ENCODE results near the gene P2RX3. TPM values are rescaled to one million over a fixed set of nuclear protein-coding genes. Genes with fewer than 3 reads are reported as not detected.

Gene P2RX3
- total and polyA plus RNA-seq, 2 donors, result 0.02 to 0.76 TPM

- peak overlapping the region; percentile 52 to 79 for H3K4me3 ChIP-seq (ENCODE audit: low read length in 2 of 2)
- H3K9me3 ChIP-seq (ENCODE audit: control insufficient read depth in 2 of 2, insufficient read depth in 1 of 2, low read length in 1 of 2), result no peaks in the 10 kb centered on the region
- 93% methylated on average over 3 of the region's 3 CpGs for WGBS
- no peak for DNase-seq (ENCODE audit: low read depth in 6 of 9, low spot score in 9 of 9)
- H3K27ac ChIP-seq (ENCODE audit: low read depth in 1 of 2, low read length in 1 of 2), result peak overlapping the region; percentile 46 to 69
- H3K4me1 ChIP-seq (ENCODE audit: control insufficient read depth in 2 of 2, insufficient read depth in 2 of 2, low read length in 2 of 2), result peaks cover 17 to 23% of the 10 kb centered on the region in 2 donors
- H3K27me3 ChIP-seq (ENCODE audit: control insufficient read depth in 2 of 2, insufficient read depth in 1 of 2, low read length in 1 of 2), result no peaks in the 10 kb centered on the region
- H3K36me3 ChIP-seq (ENCODE audit: control insufficient read depth in 2 of 2, insufficient read depth in 2 of 2, low read length in 1 of 2), result peaks cover 20 to 26% of the 10 kb centered on the region in 2 donors
Observed at GRCh38 chr11:57323167-57323854, 14.8 kb upstream of the P2RX3 start.

DNA sequence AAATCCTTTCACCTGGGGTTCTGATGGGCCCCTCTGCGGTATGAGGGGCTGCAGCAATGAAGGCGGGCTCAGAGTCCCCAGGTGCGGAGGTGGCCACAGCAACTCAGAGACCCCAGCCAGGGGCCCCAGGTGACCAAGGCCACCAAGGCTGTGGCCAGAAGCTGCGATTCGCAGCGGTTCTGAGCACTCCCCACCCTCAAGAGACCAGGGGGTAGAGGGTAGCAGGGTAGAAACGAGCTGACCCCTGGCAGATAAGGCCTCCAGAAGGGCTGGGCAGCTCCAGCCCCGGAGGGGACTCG, 14.3 kb upstream of the P2RX3 start:
- WGBS, result 71% methylated on average over 9 of the region's 9 CpGs
- peaks cover 25 to 31% of the 10 kb centered on the region in 2 donors for H3K36me3 ChIP-seq (ENCODE audit: control insufficient read depth in 2 of 2, insufficient read depth in 2 of 2, low read length in 1 of 2)
- no peaks in the 10 kb centered on the region for H3K9me3 ChIP-seq (ENCODE audit: control insufficient read depth in 2 of 2, insufficient read depth in 1 of 2, low read length in 1 of 2)
- H3K4me1 ChIP-seq (ENCODE audit: control insufficient read depth in 2 of 2, insufficient read depth in 2 of 2, low read length in 2 of 2), result peaks cover 17 to 23% of the 10 kb centered on the region in 2 donors
- peak overlapping the region; percentile 69 to 76 for H3K27ac ChIP-seq (ENCODE audit: low read depth in 1 of 2, low read length in 1 of 2)
- H3K4me3 ChIP-seq (ENCODE audit: low read length in 2 of 2), result peak overlapping the region; percentile 52 to 79
- no peak for DNase-seq (ENCODE audit: low read depth in 6 of 9, low spot score in 9 of 9)
- no peaks in the 10 kb centered on the region for H3K27me3 ChIP-seq (ENCODE audit: control insufficient read depth in 2 of 2, insufficient read depth in 1 of 2, low read length in 1 of 2)

GRCh38 chr11:57324154-57324885, 13.8 kb upstream of the P2RX3 start:
- 6% methylated on average over 63 of the region's 64 CpGs for WGBS
- Histone ChIP-seq H3K4me3 (ENCODE audit: low read length in 2 of 2) (peak overlapping the region; percentile 52 to 79), H3K27me3 (ENCODE audit: control insufficient read depth in 2 of 2, insufficient read depth in 1 of 2, low read length in 1 of 2) (no peaks in the 10 kb centered on the region), H3K4me1 (ENCODE audit: control insufficient read depth in 2 of 2, insufficient read depth in 2 of 2, low read length in 2 of 2) (peaks cover 17 to 23% of the 10 kb centered on the region in 2 donors), H3K9me3 (ENCODE audit: control insufficient read depth in 2 of 2, insufficient read depth in 1 of 2, low read length in 1 of 2) (no peaks in the 10 kb centered on the region), H3K36me3 (ENCODE audit: control insufficient read depth in 2 of 2, insufficient read depth in 2 of 2, low read length in 1 of 2) (peaks cover 29 to 36% of the 10 kb centered on the region in 2 donors), H3K27ac (ENCODE audit: low read depth in 1 of 2, low read length in 1 of 2) (peak overlapping the region; percentile 69 to 90)
- peak in 2 of 9 donors; percentile 38 to 53 for DNase-seq (ENCODE audit: low read depth in 6 of 9, low spot score in 9 of 9)

DNA sequence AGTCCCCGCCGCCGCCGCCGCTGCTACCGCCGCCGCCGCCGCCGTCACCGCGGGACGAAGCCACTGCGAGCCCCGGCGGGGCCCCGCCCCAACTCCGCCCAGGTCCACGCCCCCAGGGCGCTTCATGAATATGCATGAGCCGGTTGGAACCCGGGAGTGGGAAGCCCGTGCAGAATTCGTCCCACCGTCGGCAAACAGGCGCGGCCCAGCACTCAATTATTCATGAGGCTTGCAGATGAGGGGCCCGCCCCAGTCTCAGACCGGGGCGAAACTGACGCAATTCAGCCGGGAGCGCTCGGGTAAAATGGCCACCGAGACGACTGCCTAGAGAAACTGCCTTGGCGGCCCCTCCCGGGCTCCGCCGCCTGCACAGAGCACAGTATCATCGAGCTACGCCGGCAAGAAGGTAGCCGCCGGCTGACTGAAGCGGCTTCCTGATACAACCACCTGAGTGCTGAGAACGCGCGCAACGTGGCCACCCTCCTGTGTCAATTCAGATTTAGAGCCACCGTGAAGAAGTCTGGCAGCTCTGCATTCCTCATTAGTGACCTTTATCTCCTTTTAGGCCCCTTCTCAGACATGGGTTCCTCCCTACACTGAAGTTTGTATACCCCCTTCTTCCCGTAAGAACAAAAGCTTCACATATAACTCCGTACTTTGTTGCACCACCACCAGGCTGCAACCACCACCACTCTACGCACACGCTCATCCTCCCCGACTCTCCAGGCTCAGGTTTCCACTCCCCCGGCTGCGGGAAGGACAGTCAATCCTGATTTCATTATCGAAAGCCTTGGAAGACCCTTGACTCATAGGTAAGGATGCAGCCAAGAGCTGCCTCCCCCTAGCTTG, 13.0 kb upstream of the P2RX3 start, which contains the start of gene TNKS1BP1:
Gene TNKS1BP1, minus strand, starts transcription at position 67 of the 849 bp plus-strand sequence. CDS start 3,067 bp downstream, outside the sequence.
- peak in 8 of 9 donors; percentile 66 to 92 (median 82) for DNase-seq (ENCODE audit: low read depth in 6 of 9, low spot score in 9 of 9)
- peaks cover 17 to 23% of the 10 kb centered on the region in 2 donors for H3K4me1 ChIP-seq (ENCODE audit: control insufficient read depth in 2 of 2, insufficient read depth in 2 of 2, low read length in 2 of 2)
- peaks cover 35 to 42% of the 10 kb centered on the region in 2 donors for H3K36me3 ChIP-seq (ENCODE audit: control insufficient read depth in 2 of 2, insufficient read depth in 2 of 2, low read length in 1 of 2)
- no peaks in the 10 kb centered on the region for H3K9me3 ChIP-seq (ENCODE audit: control insufficient read depth in 2 of 2, insufficient read depth in 1 of 2, low read length in 1 of 2)
- H3K27ac ChIP-seq (ENCODE audit: low read depth in 1 of 2, low read length in 1 of 2), result peak within 1 kb of the TSS; percentile 90 to 96
- peak within 1 kb of the TSS; percentile 73 to 79 for H3K4me3 ChIP-seq (ENCODE audit: low read length in 2 of 2)
- 4% methylated on average over 61 of the region's 61 CpGs for WGBS
- H3K27me3 ChIP-seq (ENCODE audit: control insufficient read depth in 2 of 2, insufficient read depth in 1 of 2, low read length in 1 of 2), result no peaks in the 10 kb centered on the region

DNA sequence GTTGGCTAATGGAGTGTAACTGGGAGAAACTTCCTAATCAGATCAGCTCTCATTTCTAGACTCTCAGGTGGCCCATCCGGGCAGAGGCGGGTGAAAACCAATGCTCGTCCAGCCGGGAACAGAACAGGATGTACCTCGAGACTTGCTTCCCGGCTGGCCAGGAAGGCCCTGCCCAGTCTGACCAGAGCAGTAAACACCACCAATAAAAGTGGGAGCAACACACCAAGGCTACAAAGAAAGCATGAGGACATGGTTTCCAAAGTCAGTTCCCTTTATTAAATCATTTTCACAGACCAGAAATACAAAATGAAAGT, 12.5 kb upstream of the P2RX3 start:
- peak overlapping the region; percentile 90 to 96 for H3K27ac ChIP-seq (ENCODE audit: low read depth in 1 of 2, low read length in 1 of 2)
- H3K4me1 ChIP-seq (ENCODE audit: control insufficient read depth in 2 of 2, insufficient read depth in 2 of 2, low read length in 2 of 2), result peaks cover 17 to 23% of the 10 kb centered on the region in 2 donors
- no peaks in the 10 kb centered on the region for H3K27me3 ChIP-seq (ENCODE audit: control insufficient read depth in 2 of 2, insufficient read depth in 1 of 2, low read length in 1 of 2)
- 64% methylated on average over 6 of the region's 6 CpGs for WGBS
- H3K4me3 ChIP-seq (ENCODE audit: low read length in 2 of 2), result peak overlapping the region; percentile 73 to 79
- H3K36me3 ChIP-seq (ENCODE audit: control insufficient read depth in 2 of 2, insufficient read depth in 2 of 2, low read length in 1 of 2), result peaks cover 40 to 46% of the 10 kb centered on the region in 2 donors
- H3K9me3 ChIP-seq (ENCODE audit: control insufficient read depth in 2 of 2, insufficient read depth in 1 of 2, low read length in 1 of 2), result no peaks in the 10 kb centered on the region
- DNase-seq (ENCODE audit: low read depth in 6 of 9, low spot score in 9 of 9), result no peak

- Histone ChIP-seq H3K27me3 (ENCODE audit: control insufficient read depth in 2 of 2, insufficient read depth in 1 of 2, low read length in 1 of 2) (no peaks in the 10 kb centered on the region), H3K4me3 (ENCODE audit: low read length in 2 of 2) (no peak overlapping the region), H3K9me3 (ENCODE audit: control insufficient read depth in 2 of 2, insufficient read depth in 1 of 2, low read length in 1 of 2) (no peaks in the 10 kb centered on the region), H3K4me1 (ENCODE audit: control insufficient read depth in 2 of 2, insufficient read depth in 2 of 2, low read length in 2 of 2) (peaks cover 13 to 23% of the 10 kb centered on the region in 2 donors), H3K36me3 (ENCODE audit: control insufficient read depth in 2 of 2, insufficient read depth in 2 of 2, low read length in 1 of 2) (peaks cover 60 to 66% of the 10 kb centered on the region in 2 donors), H3K27ac (ENCODE audit: low read depth in 1 of 2, low read length in 1 of 2) (no peak overlapping the region)
- 98% methylated on average over 5 of the region's 5 CpGs for WGBS
- no peak for DNase-seq (ENCODE audit: low read depth in 6 of 9, low spot score in 9 of 9)
Observed at GRCh38 chr11:57327721-57328120, 10.4 kb upstream of the P2RX3 start.

- 93% methylated on average over 9 of the region's 9 CpGs for WGBS
- H3K4me1 ChIP-seq (ENCODE audit: control insufficient read depth in 2 of 2, insufficient read depth in 2 of 2, low read length in 2 of 2), result peaks cover 8 to 26% of the 10 kb centered on the region in 2 donors
- no peak for DNase-seq (ENCODE audit: low read depth in 6 of 9, low spot score in 9 of 9)
- no peaks in the 10 kb centered on the region for H3K27me3 ChIP-seq (ENCODE audit: control insufficient read depth in 2 of 2, insufficient read depth in 1 of 2, low read length in 1 of 2)
- H3K36me3 ChIP-seq (ENCODE audit: control insufficient read depth in 2 of 2, insufficient read depth in 2 of 2, low read length in 1 of 2), result peaks cover 66 to 80% of the 10 kb centered on the region in 2 donors
- no peaks in the 10 kb centered on the region for H3K9me3 ChIP-seq (ENCODE audit: control insufficient read depth in 2 of 2, insufficient read depth in 1 of 2, low read length in 1 of 2)
- H3K27ac ChIP-seq (ENCODE audit: low read depth in 1 of 2, low read length in 1 of 2), result no peak overlapping the region
- H3K4me3 ChIP-seq (ENCODE audit: low read length in 2 of 2), result no peak overlapping the region
Observed at GRCh38 chr11:57330029-57330428, 8.1 kb upstream of the P2RX3 start.

DNA sequence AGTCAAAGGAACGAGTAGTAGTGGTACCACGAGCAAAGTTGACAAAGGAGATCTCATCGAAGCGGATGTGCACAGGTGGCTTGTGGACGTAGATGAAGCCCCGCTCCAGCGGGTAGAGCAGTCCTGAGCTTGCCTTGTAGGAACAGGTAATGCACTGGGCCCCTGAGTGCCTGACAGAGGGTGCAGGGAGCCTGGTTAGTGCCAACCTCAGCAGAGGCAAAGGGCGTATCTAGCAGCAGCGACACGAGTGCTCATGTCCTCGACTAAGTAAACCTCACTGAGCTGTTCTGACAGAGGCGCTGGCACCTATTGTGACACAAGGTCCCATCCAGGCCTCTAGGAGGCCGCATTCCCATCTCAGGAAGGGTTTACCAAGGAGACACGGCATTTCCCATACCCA, 6.4 kb upstream of the P2RX3 start:
- H3K4me1 ChIP-seq (ENCODE audit: control insufficient read depth in 2 of 2, insufficient read depth in 2 of 2, low read length in 2 of 2), result peaks cover 7 to 19% of the 10 kb centered on the region in 2 donors
- no peak for DNase-seq (ENCODE audit: low read depth in 6 of 9, low spot score in 9 of 9)
- WGBS, result 97% methylated on average over 14 of the region's 14 CpGs
- no peak overlapping the region for H3K4me3 ChIP-seq (ENCODE audit: low read length in 2 of 2)
- peaks cover 60 to 71% of the 10 kb centered on the region in 2 donors for H3K36me3 ChIP-seq (ENCODE audit: control insufficient read depth in 2 of 2, insufficient read depth in 2 of 2, low read length in 1 of 2)
- H3K9me3 ChIP-seq (ENCODE audit: control insufficient read depth in 2 of 2, insufficient read depth in 1 of 2, low read length in 1 of 2), result no peaks in the 10 kb centered on the region
- H3K27ac ChIP-seq (ENCODE audit: low read depth in 1 of 2, low read length in 1 of 2), result no peak overlapping the region
- no peaks in the 10 kb centered on the region for H3K27me3 ChIP-seq (ENCODE audit: control insufficient read depth in 2 of 2, insufficient read depth in 1 of 2, low read length in 1 of 2)
